Mesendoderm (in vitro differentiated cells): Measurements from ENCODE around the gene PDZRN3.

Experiments
- DNase-seq: peaks from one replicate; pipeline ENCODE4 v3.0.0; 2013
- H2AK5ac ChIP-seq: 2 replicates; pipeline ENCODE4 v1.6.1; 2013; ENCODE audit warnings: low read length, inconsistent platforms
- H2BK120ac ChIP-seq: 2 replicates; pipeline ENCODE4 v1.6.1; 2013; ENCODE audit warnings: low read depth, mild to moderate bottlenecking, low read length, moderate library complexity, mixed read lengths
- H2BK15ac ChIP-seq: replicated peaks from 2 replicates; pipeline ENCODE4 v1.6.1; 2013; ENCODE audit warnings: low read depth, mild to moderate bottlenecking, moderate library complexity
- H2BK5ac ChIP-seq: 2 replicates; pipeline ENCODE4 v1.6.1; 2013; ENCODE audit warnings: low read length, inconsistent platforms
- H3K18ac ChIP-seq: 2 replicates; pipeline ENCODE4 v1.6.1; 2013; ENCODE audit warnings: mild to moderate bottlenecking, low read length, mixed read lengths
- H3K23ac ChIP-seq: one replicate; pipeline ENCODE4 v1.6.1; 2013; ENCODE audit warnings: low read length
- H3K27ac ChIP-seq: 2 replicates; pipeline ENCODE4 v1.5.1; 2013; ENCODE audit warnings: low read depth, mild to moderate bottlenecking, inconsistent platforms, low read length, moderate library complexity
- H3K27me3 ChIP-seq: 2 replicates; pipeline ENCODE4 v1.6.1; 2013; ENCODE audit warnings: low read length, control low read depth, mild to moderate bottlenecking, inconsistent platforms; ENCODE audit not compliant: insufficient read depth, poor library complexity
- H3K36me3 ChIP-seq: 2 replicates; pipeline ENCODE4 v1.6.1; 2013; ENCODE audit warnings: low read length, inconsistent platforms; ENCODE audit not compliant: control insufficient read depth, insufficient read depth
- H3K4ac ChIP-seq: one replicate; pipeline ENCODE4 v1.6.1; 2013; ENCODE audit warnings: low read depth, mild to moderate bottlenecking, low read length, moderate library complexity
- H3K4me1 ChIP-seq: 2 replicates; pipeline ENCODE4 v1.6.1; 2013; ENCODE audit warnings: low read depth, low read length, inconsistent platforms; ENCODE audit not compliant: control insufficient read depth
- H3K4me2 ChIP-seq: 2 replicates; pipeline ENCODE4 v1.6.1; 2013; ENCODE audit warnings: low read length
- H3K4me3 ChIP-seq: 2 replicates; pipeline ENCODE4 v1.5.1; 2013; ENCODE audit warnings: mild to moderate bottlenecking, low read length
- H3K56ac ChIP-seq: one replicate; pipeline ENCODE4 v1.6.1; 2013; ENCODE audit warnings: low read length
- H3K79me1 ChIP-seq: 2 replicates; pipeline ENCODE4 v1.6.1; 2013; ENCODE audit warnings: low read length, inconsistent platforms
- H3K79me2 ChIP-seq: 2 replicates; pipeline ENCODE4 v1.6.1; 2013; ENCODE audit warnings: mild to moderate bottlenecking, low read length; ENCODE audit not compliant: control insufficient read depth, insufficient read depth
- H3K9ac ChIP-seq: 2 replicates; pipeline ENCODE4 v1.6.1; 2013; ENCODE audit warnings: low read length, inconsistent platforms
- H4K5ac ChIP-seq: one replicate; pipeline ENCODE4 v1.6.1; 2013; ENCODE audit warnings: low read length
- H4K8ac ChIP-seq: one replicate; pipeline ENCODE4 v1.6.1; 2013; ENCODE audit warnings: low read depth, mild to moderate bottlenecking, control low read depth, low read length, moderate library complexity
- WGBS: extraction: QIAGEN DNeasy Blood & Tissue Kit; methylation state at CpG from one replicate; pipeline ENCODE4 v1.1.7; 2013; ENCODE audit warnings: low lambda C conversion rate, missing lambda C conversion rate; ENCODE audit not compliant: insufficient coverage; ENCODE audit errors: extremely low coverage; 5-methylcytosine and 5-hydroxymethylcytosine counted together

Gene PDZRN3

GRCh38 chr3:73535931-73536330, 88.8 kb downstream of the PDZRN3 start:
- H3K4ac ChIP-seq, result no peak overlapping the region
- no peak overlapping the region for H3K9ac ChIP-seq
- no peaks in the 10 kb centered on the region for H3K79me1 ChIP-seq
- no peak overlapping the region for H3K4me3 ChIP-seq
- H2AK5ac ChIP-seq, result no peak overlapping the region
- no peak overlapping the region for H2BK5ac ChIP-seq
- H3K4me1 ChIP-seq, result no peaks in the 10 kb centered on the region
- H2BK120ac ChIP-seq, result no peak overlapping the region
- no peaks in the 10 kb centered on the region for H3K27me3 ChIP-seq
- H3K79me2 ChIP-seq, result no peaks in the 10 kb centered on the region
- no peak overlapping the region for H4K5ac ChIP-seq
- no peak overlapping the region for H3K56ac ChIP-seq
- H3K23ac ChIP-seq, result no peak overlapping the region
- DNase-seq, result no peak
- no peak overlapping the region for H3K4me2 ChIP-seq
- H2BK15ac ChIP-seq, result no peak overlapping the region
- H4K8ac ChIP-seq, result no peak overlapping the region
- H3K18ac ChIP-seq, result no peak overlapping the region
- H3K27ac ChIP-seq, result no peak overlapping the region
- no peaks in the 10 kb centered on the region for H3K36me3 ChIP-seq

- no peaks in the 10 kb centered on the region for H3K4me1 ChIP-seq
- H3K18ac ChIP-seq, result no peak overlapping the region
- no peak for DNase-seq
- H3K23ac ChIP-seq, result no peak overlapping the region
- H3K36me3 ChIP-seq, result no peaks in the 10 kb centered on the region
- H3K4me3 ChIP-seq, result no peak overlapping the region
- H3K79me2 ChIP-seq, result no peaks in the 10 kb centered on the region
- H3K56ac ChIP-seq, result no peak overlapping the region
- no peaks in the 10 kb centered on the region for H3K27me3 ChIP-seq
- no peak overlapping the region for H2BK120ac ChIP-seq
- H3K4ac ChIP-seq, result no peak overlapping the region
- no peak overlapping the region for H2BK15ac ChIP-seq
- no peak overlapping the region for H3K4me2 ChIP-seq
- no peak overlapping the region for H2AK5ac ChIP-seq
- no peaks in the 10 kb centered on the region for H3K79me1 ChIP-seq
- no peak overlapping the region for H2BK5ac ChIP-seq
- H3K27ac ChIP-seq, result no peak overlapping the region
- no peak overlapping the region for H3K9ac ChIP-seq
- H4K8ac ChIP-seq, result no peak overlapping the region
- no peak overlapping the region for H4K5ac ChIP-seq
Measured at GRCh38 chr3:73535137-73535536, 89.6 kb downstream of the PDZRN3 start.

- H3K4ac ChIP-seq, result no peak overlapping the region
- H3K4me1 ChIP-seq, result no peaks in the 10 kb centered on the region
- H2BK120ac ChIP-seq, result no peak overlapping the region
- H3K4me3 ChIP-seq, result no peak overlapping the region
- H3K79me2 ChIP-seq, result no peaks in the 10 kb centered on the region
- no peak overlapping the region for H2BK5ac ChIP-seq
- H3K9ac ChIP-seq, result no peak overlapping the region
- H3K18ac ChIP-seq, result no peak overlapping the region
- no peak overlapping the region for H4K8ac ChIP-seq
- H2AK5ac ChIP-seq, result no peak overlapping the region
- DNase-seq, result no peak
- H4K5ac ChIP-seq, result no peak overlapping the region
- no CpG with 5 or more reads among the region's 4 CpGs for WGBS
- no peaks in the 10 kb centered on the region for H3K27me3 ChIP-seq
- H3K23ac ChIP-seq, result no peak overlapping the region
- H3K79me1 ChIP-seq, result no peaks in the 10 kb centered on the region
- H3K36me3 ChIP-seq, result no peaks in the 10 kb centered on the region
- H2BK15ac ChIP-seq, result no peak overlapping the region
- H3K4me2 ChIP-seq, result no peak overlapping the region
- no peak overlapping the region for H3K27ac ChIP-seq
- no peak overlapping the region for H3K56ac ChIP-seq
Measured at GRCh38 chr3:73530022-73530396, 94.7 kb downstream of the PDZRN3 start.

GRCh38 chr3:73529308-73530021, 95.3 kb downstream of the PDZRN3 start:
- no peaks in the 10 kb centered on the region for H3K4me1 ChIP-seq
- H3K4me2 ChIP-seq, result no peak overlapping the region
- H2AK5ac ChIP-seq, result no peak overlapping the region
- no peak overlapping the region for H3K18ac ChIP-seq
- H3K27me3 ChIP-seq, result no peaks in the 10 kb centered on the region
- no peaks in the 10 kb centered on the region for H3K36me3 ChIP-seq
- DNase-seq, result no peak
- no peak overlapping the region for H3K27ac ChIP-seq
- H3K79me2 ChIP-seq, result no peaks in the 10 kb centered on the region
- H2BK5ac ChIP-seq, result no peak overlapping the region
- H2BK15ac ChIP-seq, result no peak overlapping the region
- H3K9ac ChIP-seq, result no peak overlapping the region
- no peak overlapping the region for H4K8ac ChIP-seq
- WGBS, result no CpG with 5 or more reads among the region's 3 CpGs
- no peak overlapping the region for H4K5ac ChIP-seq
- H3K79me1 ChIP-seq, result no peaks in the 10 kb centered on the region
- H3K56ac ChIP-seq, result no peak overlapping the region
- no peak overlapping the region for H2BK120ac ChIP-seq
- no peak overlapping the region for H3K4ac ChIP-seq
- H3K4me3 ChIP-seq, result no peak overlapping the region
- no peak overlapping the region for H3K23ac ChIP-seq

GRCh38 chr3:73525591-73525990, 99.2 kb downstream of the PDZRN3 start:
- Histone ChIP-seq H3K79me2 (no peaks in the 10 kb centered on the region), H3K23ac (no peak overlapping the region), H2AK5ac (no peak overlapping the region), H3K27ac (no peak overlapping the region), H3K56ac (no peak overlapping the region), H3K18ac (no peak overlapping the region), H4K5ac (no peak overlapping the region), H3K4me2 (no peak overlapping the region), H3K36me3 (no peaks in the 10 kb centered on the region), H3K9ac (no peak overlapping the region), H3K79me1 (no peaks in the 10 kb centered on the region), H2BK5ac (no peak overlapping the region), H3K27me3 (no peaks in the 10 kb centered on the region), H2BK120ac (no peak overlapping the region), H3K4me1 (no peaks in the 10 kb centered on the region), H2BK15ac (no peak overlapping the region), H3K4me3 (no peak overlapping the region), H4K8ac (no peak overlapping the region), H3K4ac (no peak overlapping the region)
- DNase-seq, result no peak
- WGBS, result no CpG with 5 or more reads among the region's 6 CpGs

- WGBS, result no CpG with 5 or more reads among the region's 2 CpGs
- Histone ChIP-seq H3K56ac (no peak overlapping the region), H3K79me1 (no peaks in the 10 kb centered on the region)
Measured at GRCh38 chr3:73523661-73524060, 101.1 kb downstream of the PDZRN3 start.

More at GRCh38 chr3:73523661-73524060, 101.1 kb downstream of the PDZRN3 start:
- Histone ChIP-seq H3K27ac (no peak overlapping the region), H4K5ac (no peak overlapping the region), H3K79me2 (no peaks in the 10 kb centered on the region), H3K36me3 (no peaks in the 10 kb centered on the region), H2BK15ac (no peak overlapping the region), H2BK5ac (no peak overlapping the region), H3K18ac (no peak overlapping the region), H3K4me1 (no peaks in the 10 kb centered on the region), H2BK120ac (no peak overlapping the region), H3K27me3 (no peaks in the 10 kb centered on the region), H3K9ac (no peak overlapping the region), H3K23ac (no peak overlapping the region), H3K4me3 (no peak overlapping the region), H3K4ac (no peak overlapping the region), H2AK5ac (no peak overlapping the region), H4K8ac (no peak overlapping the region), H3K4me2 (no peak overlapping the region)
- DNase-seq, result no peak
